Stimulated activated CD4-positive, alpha-beta T cell treated with anti-CD3 and anti-CD28 coated beads, TNF-alpha, amount 100 ng/mL, for 1 hour (primary cell): ENCODE measurements around the gene CTPS1.

Experiments used
- DNase-seq, 3 donors: peaks; one replicate each; pipeline ENCODE4 v3.0.0-alpha.2; 2020; ENCODE audit warnings: low read depth in 3 of 3, low spot score in 1 of 3

The CTPS1 gene

GRCh38 chr1:40965531-40965930 lies 14.0 kb upstream of the CTPS1 start:
- no peak for DNase-seq

- DNase-seq: no peak
Observed at GRCh38 chr1:40966417-40966816, 13.1 kb upstream of the CTPS1 start.

- no peak for DNase-seq
Observed at GRCh38 chr1:40969445-40969844, 10.1 kb upstream of the CTPS1 start.

- DNase-seq: no peak
Observed at GRCh38 chr1:40971966-40972365, 7.5 kb upstream of the CTPS1 start.

GRCh38 chr1:40973912-40974311 lies 5.6 kb upstream of the CTPS1 start:
- no peak for DNase-seq

- DNase-seq: no peak
Observed at GRCh38 chr1:40974945-40975344, 4.6 kb upstream of the CTPS1 start.

- no peak for DNase-seq
Observed at GRCh38 chr1:40976952-40977690, 2.4 kb upstream of the CTPS1 start.

- no peak for DNase-seq
Observed at GRCh38 chr1:40977716-40978115, 1.8 kb upstream of the CTPS1 start.

GRCh38 chr1:40978886-40979240 lies 633 bp upstream of the CTPS1 start:
- peak in 1 of 3 donors; percentile 2 for DNase-seq

- DNase-seq: no peak
Observed at GRCh38 chr1:40980068-40980452, 564 bp downstream of the CTPS1 start.

- peak in 2 of 3 donors; percentile 5 to 29 for DNase-seq
Observed at GRCh38 chr1:40980453-40981121, 1.1 kb downstream of the CTPS1 start.

- DNase-seq: no peak
Observed at GRCh38 chr1:40981691-40982448, 2.4 kb downstream of the CTPS1 start.

- DNase-seq: no peak
Observed at GRCh38 chr1:40982721-40983120, 3.2 kb downstream of the CTPS1 start.

GRCh38 chr1:40983286-40983685 lies 3.8 kb downstream of the CTPS1 start:
- no peak for DNase-seq

- no peak for DNase-seq
Observed at GRCh38 chr1:40984066-40984465, 4.6 kb downstream of the CTPS1 start.

GRCh38 chr1:40984531-40984930 lies 5.0 kb downstream of the CTPS1 start:
- DNase-seq: no peak

- no peak for DNase-seq
Observed at GRCh38 chr1:40985161-40985560, 5.7 kb downstream of the CTPS1 start.

- DNase-seq: no peak
Observed at GRCh38 chr1:40985875-40986274, 6.4 kb downstream of the CTPS1 start.

GRCh38 chr1:40986328-40986783 lies 6.9 kb downstream of the CTPS1 start:
- DNase-seq: no peak

GRCh38 chr1:40986956-40987355 lies 7.5 kb downstream of the CTPS1 start:
- DNase-seq: no peak

GRCh38 chr1:40987439-40988276 lies 8.2 kb downstream of the CTPS1 start:
- DNase-seq: no peak
